Kidney (tissue), 14 donors: ENCODE results near the gene GPR107. TPM values are rescaled to one million over a fixed set of nuclear protein-coding genes. Genes with fewer than 3 reads are reported as not detected.

Experiments
- DNase-seq, 5 donors: peaks; one replicate each; pipeline ENCODE4 v3.0.0-alpha.2; 2013 to 2020
- FAIRE-seq: peaks from 2 replicates; lab custom pipeline; 2012; peaks lifted over from hg19 to GRCh38; lab: Jason Lieb, UNC
- H3K27ac ChIP-seq, 2 donors: one replicate each; pipeline ENCODE4 v1.7.0; 2013; ENCODE audit warnings: low read depth in 2 of 2, low read length in 2 of 2, inconsistent platforms in 1 of 2
- H3K27me3 ChIP-seq: one replicate; pipeline ENCODE4 v1.7.1; 2013; ENCODE audit warnings: low read length, inconsistent platforms; ENCODE audit not compliant: control insufficient read depth, insufficient read depth
- H3K36me3 ChIP-seq, 3 donors: one replicate each; pipeline versions ENCODE4 v1.7.0 to v1.7.1; 2013; ENCODE audit warnings: low read length in 3 of 3, control low read depth in 1 of 3, inconsistent platforms in 1 of 3; ENCODE audit not compliant: insufficient read depth in 3 of 3, control insufficient read depth in 2 of 3
- H3K4me1 ChIP-seq, 3 donors: one replicate each; pipeline versions ENCODE4 v1.7.0 to v1.7.1; 2013; ENCODE audit warnings: low read length in 3 of 3, inconsistent platforms in 1 of 3, low read depth in 1 of 3; ENCODE audit not compliant: control insufficient read depth in 2 of 3, insufficient read depth in 2 of 3
- H3K4me3 ChIP-seq, 3 donors: one replicate each; pipeline versions ENCODE4 v1.7.0 to v1.8.1; 2013; ENCODE audit warnings: low read length in 3 of 3, control low read depth in 1 of 3, inconsistent platforms in 1 of 3
- H3K9ac ChIP-seq, 3 donors: one replicate each; pipeline versions ENCODE4 v1.7.0 to v1.7.1; 2013; ENCODE audit warnings: low read length in 3 of 3, control low read depth in 1 of 3, inconsistent platforms in 1 of 3
- H3K9me3 ChIP-seq, 3 donors: one replicate each; pipeline versions ENCODE4 v1.7.0 to v1.7.1; 2013; ENCODE audit warnings: low read length in 3 of 3, control low read depth in 1 of 3, inconsistent platforms in 1 of 3; ENCODE audit not compliant: control insufficient read depth in 2 of 3, insufficient read depth in 1 of 3
- intact Hi-C: fragments of 100-400 bp; cut with DNase I; formaldehyde crosslinking; loops from one replicate; pipeline ENCODE4 v1.11.1; 2022
- polyA plus RNA-seq: library from polyadenylated mRNA; stranded (reverse); fragments of 350-450 nt; fragmentation: Illumina TruSeq; extraction: RNeasy Lipid Tissue Mini Kit (QIAGEN cat#74804); gene quantifications from one replicate; pipeline ENCODE4 v1.2.3, GENCODE V29; 2014; ENCODE audit warnings: low read depth, low replicate concordance; ENCODE audit not compliant: insufficient read depth
- total RNA-seq: library from RNA; stranded (reverse); fragmentation: NEBNext Ultra II Directional; extraction: Animal tissue kit (Norgen Biotek cat#: 25700); gene quantifications from one replicate; pipeline ENCODE4 v1.2.1, GENCODE V29; 2021
- TF ChIP-seq, protein P1 (sequence below): IDR thresholded peaks from 3 replicates; pipeline ENCODE4 v1.5.1; 2012; ENCODE audit warnings: mild to moderate bottlenecking, moderate library complexity, borderline replicate concordance; ENCODE audit not compliant: insufficient read depth; ENCODE audit errors: extremely low read depth
- donor health status: control.
- donor health status: control.
- donor health status: control.
- donor health status: control.
- donor health status: control.
- donor health status: DM: yes; HTN: yes; CAD: no.
- donor health status: Normal renal cell carcinoma (clear cell type).

GPR107 gene
- total and polyA plus RNA-seq, 2 donors from 2014 or later: 18.0 to 45.6 TPM

DNA sequence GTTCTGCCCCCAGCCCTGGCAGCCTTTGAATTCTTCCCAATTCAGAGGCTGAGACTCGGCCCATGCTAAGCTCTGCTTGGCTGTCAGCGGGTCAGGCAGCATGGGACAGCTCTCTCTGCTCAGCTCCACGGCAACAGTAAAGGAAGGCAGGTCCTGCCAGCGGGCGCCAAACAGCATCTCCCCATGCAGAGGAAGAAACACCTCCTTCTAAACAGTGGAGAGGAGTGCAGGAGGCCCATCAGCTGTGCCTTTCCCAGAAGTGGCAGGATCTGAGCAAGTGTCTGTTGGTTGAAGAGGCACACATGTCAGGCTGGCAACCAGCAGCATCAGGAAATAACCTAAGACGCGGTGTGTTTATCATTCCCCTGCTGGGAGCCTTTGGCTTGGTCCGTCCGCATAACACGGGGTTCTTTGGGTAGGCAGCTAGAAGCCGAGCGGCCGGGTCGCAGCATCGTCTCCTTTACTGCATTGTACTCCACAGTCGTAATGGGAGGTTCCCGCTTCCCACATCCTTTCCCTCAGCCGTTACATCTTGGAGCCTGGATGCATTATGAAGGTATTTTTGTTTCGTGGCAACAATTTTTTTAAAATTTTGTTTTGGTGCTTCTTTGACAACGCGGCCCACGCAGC, 75.8 kb downstream of the GPR107 start:
- H3K4me3 ChIP-seq: no peak overlapping the region
- TF ChIP-seq, protein P1, sequence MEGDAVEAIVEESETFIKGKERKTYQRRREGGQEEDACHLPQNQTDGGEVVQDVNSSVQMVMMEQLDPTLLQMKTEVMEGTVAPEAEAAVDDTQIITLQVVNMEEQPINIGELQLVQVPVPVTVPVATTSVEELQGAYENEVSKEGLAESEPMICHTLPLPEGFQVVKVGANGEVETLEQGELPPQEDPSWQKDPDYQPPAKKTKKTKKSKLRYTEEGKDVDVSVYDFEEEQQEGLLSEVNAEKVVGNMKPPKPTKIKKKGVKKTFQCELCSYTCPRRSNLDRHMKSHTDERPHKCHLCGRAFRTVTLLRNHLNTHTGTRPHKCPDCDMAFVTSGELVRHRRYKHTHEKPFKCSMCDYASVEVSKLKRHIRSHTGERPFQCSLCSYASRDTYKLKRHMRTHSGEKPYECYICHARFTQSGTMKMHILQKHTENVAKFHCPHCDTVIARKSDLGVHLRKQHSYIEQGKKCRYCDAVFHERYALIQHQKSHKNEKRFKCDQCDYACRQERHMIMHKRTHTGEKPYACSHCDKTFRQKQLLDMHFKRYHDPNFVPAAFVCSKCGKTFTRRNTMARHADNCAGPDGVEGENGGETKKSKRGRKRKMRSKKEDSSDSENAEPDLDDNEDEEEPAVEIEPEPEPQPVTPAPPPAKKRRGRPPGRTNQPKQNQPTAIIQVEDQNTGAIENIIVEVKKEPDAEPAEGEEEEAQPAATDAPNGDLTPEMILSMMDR: no peak
- H3K9me3 ChIP-seq: no peaks in the 10 kb centered on the region
- FAIRE-seq (no peak), DNase-seq (peak in 1 of 5 donors; percentile 68)
- H3K27ac ChIP-seq: peak overlapping the region in 1 of 2 donors; percentile 37
- intact Hi-C loops: no loop called here
- no peaks in the 10 kb centered on the region for H3K27me3 ChIP-seq
- H3K4me1 ChIP-seq: peaks cover 0 to 19% (median 18%) of the 10 kb centered on the region in 3 donors
- H3K9ac ChIP-seq: no peak overlapping the region
- peaks cover 0 to 21% (median 5%) of the 10 kb centered on the region in 3 donors for H3K36me3 ChIP-seq

DNA sequence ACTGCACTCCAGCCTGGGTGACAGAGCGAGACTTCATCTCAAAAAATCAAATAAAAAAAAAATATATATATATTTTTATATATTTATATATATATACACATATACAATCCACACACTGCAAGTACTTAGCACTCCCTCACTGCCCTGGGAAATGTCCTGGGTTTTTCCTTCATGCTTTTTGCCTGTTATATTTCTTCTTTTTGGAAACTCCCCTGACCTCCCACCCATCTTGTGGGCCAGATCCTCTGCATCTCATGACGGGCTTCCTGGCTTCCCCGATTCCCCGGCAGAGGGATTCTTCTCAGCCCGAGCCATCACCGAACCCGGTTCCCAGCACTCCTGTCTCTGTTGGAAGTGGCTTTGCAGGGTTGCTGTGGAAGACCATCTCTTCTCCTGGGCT, 79.0 kb downstream of the GPR107 start:
- Histone ChIP-seq H3K27me3 (no peaks in the 10 kb centered on the region), H3K4me3 (no peak overlapping the region), H3K4me1 (peaks cover 0 to 14% (median 11%) of the 10 kb centered on the region in 3 donors), H3K9ac (no peak overlapping the region), H3K9me3 (no peaks in the 10 kb centered on the region), H3K27ac (no peak overlapping the region), H3K36me3 (peaks cover 0 to 13% (median 5%) of the 10 kb centered on the region in 3 donors)
- DNase-seq (peak in 1 of 5 donors; percentile 26), FAIRE-seq (no peak)
- TF ChIP-seq, protein P1: no peak
- intact Hi-C loops: no loop called here

DNA sequence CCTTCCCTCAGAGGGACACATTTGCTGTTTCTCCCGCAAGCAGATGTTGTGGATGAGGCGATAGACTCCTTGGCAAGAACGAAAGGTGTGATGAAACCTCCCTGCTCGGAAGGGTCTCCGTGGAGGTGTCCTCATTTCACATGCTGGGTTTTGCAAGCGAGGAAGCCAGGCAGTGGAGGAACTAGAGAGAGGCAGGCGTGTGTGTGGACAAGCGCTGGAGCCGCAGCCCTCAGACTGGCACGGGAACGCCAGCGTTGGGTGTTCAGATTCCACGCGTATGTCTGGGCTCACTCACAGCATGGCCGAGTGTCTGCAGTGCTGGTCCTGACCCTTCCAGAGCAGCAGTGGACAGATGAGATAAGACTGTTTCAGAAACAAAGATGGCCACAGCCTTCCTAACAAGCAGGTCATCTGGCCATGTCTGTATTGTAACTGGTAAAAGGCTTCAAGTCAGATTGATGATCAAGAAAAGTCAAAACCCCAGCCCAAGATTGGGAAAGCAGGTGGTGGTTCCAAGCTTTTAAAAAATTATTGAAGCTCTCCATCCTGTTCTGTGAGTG, 83.5 kb downstream of the GPR107 start:
- TF ChIP-seq, protein P1: no peak
- Histone ChIP-seq H3K9me3 (no peaks in the 10 kb centered on the region), H3K36me3 (no peaks in the 10 kb centered on the region), H3K27ac (no peak overlapping the region), H3K4me1 (peaks cover 0 to 9% (median 0%) of the 10 kb centered on the region in 3 donors), H3K9ac (no peak overlapping the region), H3K4me3 (no peak overlapping the region), H3K27me3 (no peaks in the 10 kb centered on the region)
- intact Hi-C loops: no loop called here
- FAIRE-seq (no peak), DNase-seq (no peak)
